GM21576 (cell line): Measurements from ENCODE around the gene MEIS1.

Experiments
- ATAC-seq: cut with Tn5 transposase; IDR thresholded peaks from one replicate; pipeline ENCODE4 v1.9.1; 2021; ENCODE audit warnings: mild to moderate bottlenecking, moderate library complexity; ENCODE audit not compliant: unreplicated experiment

The MEIS1 gene

GRCh38 chr2:66431274-66431642 is 3.7 kb upstream of the MEIS1 start:
- no peak for ATAC-seq

- no peak for ATAC-seq
These were observed 2.9 kb upstream of the MEIS1 start for GRCh38 chr2:66431846-66432587.

- ATAC-seq: no peak
These were observed 1.9 kb upstream of the MEIS1 start for GRCh38 chr2:66432801-66433694.

- ATAC-seq: no peak
These were observed 1.3 kb upstream of the MEIS1 start for GRCh38 chr2:66433695-66433944.

GRCh38 chr2:66433945-66434678 is 813 bp upstream of the MEIS1 start:
- no peak for ATAC-seq

- ATAC-seq: no peak
These were observed 587 bp downstream of the MEIS1 start for GRCh38 chr2:66435549-66435875.

GRCh38 chr2:66435963-66436362 is 1.0 kb downstream of the MEIS1 start:
- ATAC-seq: no peak

- no peak for ATAC-seq
These were observed 1.7 kb downstream of the MEIS1 start for GRCh38 chr2:66436581-66437001.

GRCh38 chr2:66437109-66437690 is 2.3 kb downstream of the MEIS1 start:
- ATAC-seq: no peak

- no peak for ATAC-seq
These were observed 3.0 kb downstream of the MEIS1 start for GRCh38 chr2:66437691-66438497.

GRCh38 chr2:66438498-66438833 is 3.5 kb downstream of the MEIS1 start:
- no peak for ATAC-seq

GRCh38 chr2:66438891-66439811 is 4.2 kb downstream of the MEIS1 start:
- ATAC-seq: no peak

GRCh38 chr2:66439812-66440542 is 5.1 kb downstream of the MEIS1 start:
- no peak for ATAC-seq

GRCh38 chr2:66440708-66441497 is 6.0 kb downstream of the MEIS1 start:
- ATAC-seq: no peak

GRCh38 chr2:66441581-66442320 is 6.8 kb downstream of the MEIS1 start:
- no peak for ATAC-seq

GRCh38 chr2:66442516-66443185 is 7.7 kb downstream of the MEIS1 start:
- no peak for ATAC-seq
